ENCODE measurements around the gene CDC42SE2.

CDC42SE2 gene, protein sequence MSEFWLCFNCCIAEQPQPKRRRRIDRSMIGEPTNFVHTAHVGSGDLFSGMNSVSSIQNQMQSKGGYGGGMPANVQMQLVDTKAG

DNA sequence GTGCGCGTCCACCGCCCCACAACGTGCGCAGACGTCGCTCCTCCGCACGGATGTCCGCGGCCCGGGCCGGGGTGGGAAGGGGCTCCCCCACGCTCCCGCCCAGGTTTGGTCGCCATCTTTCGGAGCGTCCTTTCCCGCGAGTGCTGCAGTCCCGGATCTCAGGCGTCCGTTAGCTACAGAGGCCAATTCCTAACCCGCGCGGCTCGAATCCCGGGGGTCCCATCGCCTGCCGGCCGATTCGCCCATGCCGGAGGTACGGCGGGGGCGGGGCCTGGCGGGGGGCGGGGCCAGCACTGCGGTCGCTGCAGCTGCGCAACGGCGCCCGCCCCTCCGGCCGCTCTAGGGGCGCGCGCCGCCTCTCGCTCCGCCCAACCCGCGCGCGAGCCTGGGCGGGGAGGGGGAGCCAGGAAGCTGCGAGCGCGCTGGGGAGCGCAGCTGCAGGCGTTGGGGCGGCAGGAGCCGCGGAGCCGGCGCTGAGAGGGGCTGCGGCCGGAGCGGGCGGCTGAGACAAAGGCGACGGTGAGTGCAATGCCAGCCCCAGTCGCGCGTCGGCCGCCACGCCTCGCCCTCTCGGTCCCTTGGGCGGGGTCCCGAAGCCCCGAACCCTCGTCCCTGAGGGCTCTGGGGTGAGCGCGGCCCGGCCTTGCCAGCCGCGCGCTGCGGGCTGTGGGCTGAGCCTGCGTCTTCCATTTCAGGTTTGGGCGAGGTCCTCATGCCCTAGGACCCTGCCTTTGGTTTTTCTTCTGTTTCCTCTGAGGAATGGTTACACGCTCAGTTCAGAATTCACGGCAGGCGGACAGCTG is at the start of gene CDC42SE2:
CDC42SE2 (plus strand) TSS at position 406 of the 803 bp plus-strand sequence. CDS start 95,441 bp downstream, outside the sequence.
- DNase-seq (ENCODE audit: low spot score) = peak; percentile 77

DNA sequence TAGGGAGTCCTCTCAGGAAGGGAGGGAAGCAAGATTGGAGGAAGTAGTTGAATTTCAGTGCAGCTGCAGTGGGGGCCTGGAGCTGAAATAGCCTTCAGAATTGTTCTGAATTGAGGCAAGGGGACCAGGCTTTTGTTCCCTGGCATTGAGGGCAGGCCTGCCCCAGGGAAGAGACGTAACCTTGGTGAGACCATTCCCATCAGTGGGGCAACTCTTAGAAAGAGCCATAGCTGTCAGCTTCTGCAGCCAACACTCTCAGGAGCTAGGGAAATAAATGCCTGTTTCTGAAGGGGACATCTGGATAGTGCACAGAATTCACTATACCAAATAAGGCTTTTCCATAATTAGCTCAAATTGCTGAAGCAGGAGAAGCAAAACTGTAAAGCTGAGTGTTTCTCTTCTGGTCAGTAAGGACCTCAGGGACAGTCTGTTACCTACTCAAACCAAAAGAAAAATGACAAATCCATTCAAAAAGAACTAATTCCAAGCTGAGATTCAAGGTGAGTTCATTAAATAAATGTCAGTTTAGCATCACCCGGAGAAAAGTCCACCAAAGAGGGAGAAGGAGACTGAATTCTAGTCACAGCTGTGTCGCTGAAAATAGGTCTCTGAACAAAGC is 49.1 kb upstream of the CDC42SE2 start:
- DNase-seq (ENCODE audit: low spot score) = no peak

DNA sequence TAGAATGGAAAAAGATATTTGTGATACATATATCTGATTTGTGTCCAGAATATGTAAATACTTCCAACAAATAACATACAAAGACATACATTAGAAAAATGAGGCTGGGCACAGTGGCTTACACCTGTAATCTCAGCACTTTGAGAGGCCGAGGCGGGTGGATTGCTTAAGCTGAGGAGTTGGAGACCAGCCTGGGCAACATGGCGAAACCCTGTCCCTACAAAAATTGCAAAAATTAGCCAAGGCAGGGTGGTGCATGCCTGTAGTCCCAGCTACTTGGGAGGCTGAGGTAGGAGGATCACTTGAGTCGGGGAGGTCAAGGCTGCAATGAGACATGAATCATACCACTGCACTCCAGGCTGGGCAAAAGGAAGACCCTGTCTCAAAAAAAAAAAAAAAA is 46.1 kb upstream of the CDC42SE2 start:
- no peak for DNase-seq (ENCODE audit: low spot score)

DNA sequence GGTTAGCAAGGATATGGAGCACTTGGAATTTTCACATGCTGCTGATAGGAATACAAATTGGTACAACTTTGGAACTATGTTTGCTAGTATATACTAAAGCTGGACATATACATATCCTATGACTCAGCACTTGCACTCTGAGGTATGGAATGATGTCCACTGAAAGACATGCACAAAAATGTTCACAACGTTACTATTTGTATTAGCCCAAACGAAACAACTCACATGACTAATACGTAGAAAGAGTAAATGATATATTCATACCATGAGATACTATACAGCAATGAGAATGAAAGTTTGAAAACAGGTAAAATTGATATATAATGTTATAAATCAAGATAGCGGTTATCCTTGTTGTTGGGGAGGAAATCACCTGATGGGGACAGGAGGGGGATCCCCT is 45.5 kb upstream of the CDC42SE2 start:
- no peak for DNase-seq (ENCODE audit: low spot score)

DNA sequence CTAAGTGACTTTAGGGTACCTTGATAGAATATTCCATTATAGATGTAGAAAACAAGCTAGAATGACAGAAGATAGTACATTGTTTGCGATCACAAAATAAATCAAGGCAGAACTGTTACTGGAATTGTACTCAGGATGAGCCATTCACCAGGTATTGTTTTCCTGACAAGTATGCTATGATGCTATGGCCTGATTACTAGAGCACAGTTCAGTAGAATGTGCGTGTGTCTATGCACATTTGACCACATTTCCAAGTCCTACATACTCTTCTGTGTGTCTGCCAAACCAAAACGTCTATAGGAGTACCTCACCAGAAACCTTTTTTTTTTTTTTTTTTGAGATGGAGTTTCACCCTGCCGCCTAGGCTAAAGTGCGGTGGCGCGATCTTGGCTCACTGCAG is 43.3 kb upstream of the CDC42SE2 start:
- DNase-seq (ENCODE audit: low spot score) = no peak

DNA sequence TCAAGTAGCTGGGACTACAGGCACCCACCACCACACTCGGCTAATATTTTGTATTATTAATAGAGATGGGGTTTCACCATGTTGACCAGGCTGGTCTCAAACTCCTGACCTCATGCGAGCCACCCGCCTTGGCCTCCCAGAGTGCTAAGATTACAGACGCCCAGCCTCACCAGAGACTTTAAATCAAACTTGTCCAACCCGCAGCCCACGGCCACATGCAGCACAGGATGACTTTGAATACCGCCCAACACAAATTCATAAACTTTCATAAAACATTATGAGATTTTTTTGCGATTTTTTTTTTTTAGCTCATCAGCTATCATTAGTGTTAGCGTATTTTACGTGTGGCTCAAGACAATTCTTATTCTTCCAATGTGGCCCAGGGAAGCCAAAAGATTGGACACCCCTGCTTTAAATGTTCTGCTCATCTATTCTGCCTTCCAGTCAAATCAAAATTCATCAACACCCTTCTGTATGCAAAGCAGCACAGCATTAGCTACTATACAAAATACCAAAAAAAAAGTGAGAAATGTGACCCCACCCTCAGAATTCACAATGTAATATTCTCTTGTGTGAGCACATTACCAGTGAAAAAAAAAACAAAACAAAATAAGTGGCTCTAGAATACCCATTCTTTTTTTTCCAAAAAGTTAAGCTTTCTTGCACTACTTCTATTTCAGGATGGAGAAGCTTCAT is 42.7 kb upstream of the CDC42SE2 start:
- no peak for DNase-seq (ENCODE audit: low spot score)

DNA sequence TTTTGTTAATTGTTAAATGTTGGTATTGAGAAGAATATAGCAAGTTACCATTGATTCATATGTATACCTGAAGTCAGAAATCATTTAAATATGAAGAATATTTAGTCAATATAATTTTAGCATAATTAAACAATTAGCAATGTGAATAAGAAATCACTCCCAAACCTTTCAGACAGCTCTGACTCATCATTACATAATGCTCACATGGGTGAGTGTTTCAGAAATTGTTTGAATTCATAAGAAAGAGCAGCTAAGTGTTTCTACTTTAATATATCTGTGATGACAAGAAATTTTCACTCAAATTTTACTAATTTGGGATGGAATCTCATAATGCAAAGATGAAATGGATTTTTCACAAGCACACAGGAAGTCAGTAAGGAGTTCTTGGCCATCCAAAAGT is 42.0 kb upstream of the CDC42SE2 start:
- no peak for DNase-seq (ENCODE audit: low spot score)

DNA sequence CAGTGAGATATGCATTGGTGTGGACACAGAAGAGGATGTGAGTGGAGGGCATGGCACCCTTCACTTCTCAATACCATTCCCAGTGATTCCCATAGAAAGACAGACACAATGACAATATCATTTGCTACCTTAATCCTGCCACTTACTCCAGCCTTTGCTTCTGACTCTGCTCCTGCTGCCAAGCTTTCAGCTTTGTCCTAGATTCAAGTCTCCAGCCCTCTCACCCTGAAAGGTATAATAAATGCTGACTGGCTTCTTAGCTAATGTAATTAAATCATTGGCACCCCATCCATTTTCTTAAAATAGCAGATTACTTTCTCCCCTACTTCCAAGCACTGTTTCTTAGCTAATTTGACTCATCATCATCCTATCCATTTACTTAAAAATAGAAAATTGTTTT is 41.1 kb upstream of the CDC42SE2 start:
- no peak for DNase-seq (ENCODE audit: low spot score)

DNA sequence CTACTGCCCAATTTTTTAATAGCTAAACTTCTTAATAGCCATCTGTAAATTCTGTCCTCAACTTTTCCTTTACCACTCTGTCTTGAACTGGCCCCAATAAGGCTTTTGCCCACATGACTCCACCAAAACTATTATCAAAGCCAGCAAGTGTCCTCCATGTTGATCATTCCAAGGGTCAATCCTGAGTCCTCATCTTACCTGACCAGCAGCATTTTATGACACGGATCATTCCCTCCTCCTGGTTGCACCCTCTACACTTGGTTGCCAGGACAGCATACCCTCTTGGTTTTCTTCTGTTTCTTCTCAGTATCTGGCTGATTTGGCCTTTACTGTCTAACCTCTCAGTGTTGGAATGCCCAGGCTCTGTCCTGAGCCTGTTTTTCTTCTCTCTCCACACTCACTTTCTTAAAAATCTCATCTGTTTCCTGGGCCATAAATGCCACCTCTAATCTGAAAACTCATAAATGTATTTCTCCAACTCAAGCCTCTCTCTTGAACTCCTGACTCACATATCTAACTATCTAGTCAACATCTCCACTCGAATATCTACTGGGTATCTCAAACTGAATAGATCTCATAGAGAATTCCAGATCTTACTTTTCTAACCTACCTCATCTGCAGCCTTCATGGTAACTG is 40.0 kb upstream of the CDC42SE2 start:
- no peak for DNase-seq (ENCODE audit: low spot score)

DNA sequence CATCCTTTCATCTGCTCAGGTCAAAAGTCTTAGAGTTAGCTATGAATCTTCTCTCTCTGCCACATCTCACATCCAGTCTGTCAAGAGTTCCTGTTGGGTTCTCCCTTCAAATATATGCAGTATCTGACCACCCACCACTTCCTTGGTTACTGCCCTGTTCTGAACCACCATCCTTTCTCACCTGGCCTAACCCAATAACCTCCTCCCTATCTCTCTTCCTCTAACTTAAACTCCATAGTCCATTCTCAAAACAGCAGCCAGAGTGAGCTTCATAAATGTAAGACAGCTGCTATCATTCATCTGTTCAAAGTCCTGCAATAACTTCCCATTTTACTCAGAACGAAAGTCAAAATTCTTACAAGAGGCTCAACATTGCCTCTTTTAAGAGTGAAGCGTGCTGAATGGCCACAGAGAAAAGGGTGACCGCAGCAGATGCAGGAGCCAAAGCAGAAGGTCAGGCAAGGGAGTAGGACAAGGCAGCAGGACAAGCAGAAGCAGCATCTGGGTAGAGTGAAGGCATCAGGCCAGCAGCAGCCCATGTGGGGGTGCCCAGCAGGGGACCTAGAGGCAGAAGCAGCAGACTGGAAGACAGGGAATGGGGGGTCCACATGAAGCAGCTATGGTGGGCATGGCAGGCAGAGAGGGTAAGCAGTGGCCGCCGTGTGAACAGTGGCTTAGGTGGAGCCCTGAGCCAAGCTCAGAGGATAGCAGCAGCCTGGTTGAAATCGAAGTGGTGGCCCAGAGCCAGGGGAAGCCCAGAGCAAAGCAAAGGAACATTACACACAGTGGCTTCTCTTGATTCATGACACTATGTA is 39.3 kb upstream of the CDC42SE2 start:
- DNase-seq (ENCODE audit: low spot score) = no peak

DNA sequence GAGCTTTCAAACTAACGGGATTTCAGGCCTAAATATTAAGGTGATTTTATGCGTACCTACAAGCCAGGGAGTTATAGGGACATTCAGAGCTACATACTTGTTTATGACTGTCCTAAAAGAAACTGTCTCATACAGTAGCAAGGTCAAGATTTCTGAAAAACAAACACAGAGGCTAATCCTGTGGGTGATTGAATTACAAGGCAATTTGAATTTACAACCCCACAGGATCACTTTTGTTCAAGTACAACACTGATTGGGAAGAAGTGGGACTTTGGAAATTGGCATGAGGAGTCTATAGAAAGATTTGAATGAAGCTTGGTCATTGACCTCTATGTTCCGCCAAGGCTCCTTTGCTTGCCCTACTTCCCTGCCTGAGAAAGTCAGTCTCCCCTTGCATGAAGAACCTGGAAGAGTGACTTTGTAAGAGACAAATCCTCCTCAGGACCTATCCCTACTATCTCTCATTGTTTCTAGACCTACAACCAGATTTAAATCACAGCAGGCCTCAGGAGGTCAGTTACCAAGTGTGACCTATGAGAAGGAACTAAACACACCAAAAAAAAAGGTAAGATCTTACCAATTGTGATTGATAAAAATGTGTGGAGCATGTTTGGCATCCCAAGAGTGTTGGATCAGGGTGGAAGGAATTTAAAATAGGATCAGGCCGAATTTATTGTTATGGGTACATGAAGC is 38.4 kb upstream of the CDC42SE2 start:
- no peak for DNase-seq (ENCODE audit: low spot score)

DNA sequence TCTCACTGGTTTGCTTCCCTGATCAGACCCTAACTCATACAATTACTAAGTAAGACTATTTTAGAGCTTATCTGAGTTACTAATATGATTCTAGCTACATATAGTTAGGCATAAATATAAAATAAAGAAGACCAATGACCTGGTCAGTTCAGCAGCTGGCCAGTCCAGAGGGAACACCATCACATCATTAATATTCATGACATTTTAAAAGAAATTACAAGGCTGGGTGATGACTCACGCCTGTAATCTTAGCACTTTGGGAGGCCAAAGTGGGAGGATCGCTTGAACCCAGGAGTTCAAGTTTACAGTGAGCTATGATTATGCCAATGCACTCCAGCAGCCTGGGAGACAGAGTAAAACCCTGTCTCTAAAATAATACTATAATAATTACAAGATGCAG is 37.0 kb upstream of the CDC42SE2 start:
- no peak for DNase-seq (ENCODE audit: low spot score)

DNA sequence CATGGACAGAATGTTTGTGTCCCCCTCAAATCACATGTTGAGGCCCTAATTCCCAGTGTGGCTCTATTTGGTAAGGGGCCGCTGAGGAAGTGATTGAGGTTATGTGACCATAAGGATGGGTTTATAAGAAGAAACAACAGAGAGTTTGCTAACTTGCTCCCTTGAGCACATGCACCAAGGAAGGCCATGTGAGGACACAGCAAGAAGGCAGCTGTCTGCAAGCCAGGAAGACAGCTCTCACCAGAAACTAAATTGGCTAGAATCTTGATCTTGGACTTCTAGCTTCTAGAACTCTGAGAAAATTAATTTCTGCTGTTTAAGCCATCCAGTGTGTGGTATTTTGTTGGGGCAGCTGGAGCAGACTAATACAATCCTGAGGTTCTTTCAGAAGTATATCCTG is 35.2 kb upstream of the CDC42SE2 start:
- DNase-seq (ENCODE audit: low spot score) = no peak

DNA sequence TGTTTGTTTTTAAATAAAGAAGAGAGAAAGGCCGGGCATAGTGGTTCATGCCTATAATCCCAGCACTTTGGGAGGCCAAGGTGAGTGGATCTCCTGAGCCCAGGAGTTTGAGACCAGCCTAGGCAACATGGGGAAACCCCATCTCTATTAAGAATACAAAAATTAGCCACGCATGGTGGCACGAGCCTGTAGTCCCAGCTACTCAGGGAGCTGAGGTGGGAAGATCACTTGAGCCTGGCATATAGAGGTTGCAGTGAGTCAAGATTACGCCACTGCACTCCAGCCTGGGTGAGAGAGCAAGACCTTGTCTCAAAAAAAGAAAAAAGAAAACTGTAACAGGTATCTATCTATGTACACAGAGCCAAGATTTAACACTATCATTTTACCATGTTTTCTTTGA is 34.2 kb upstream of the CDC42SE2 start:
- DNase-seq (ENCODE audit: low spot score) = no peak

DNA sequence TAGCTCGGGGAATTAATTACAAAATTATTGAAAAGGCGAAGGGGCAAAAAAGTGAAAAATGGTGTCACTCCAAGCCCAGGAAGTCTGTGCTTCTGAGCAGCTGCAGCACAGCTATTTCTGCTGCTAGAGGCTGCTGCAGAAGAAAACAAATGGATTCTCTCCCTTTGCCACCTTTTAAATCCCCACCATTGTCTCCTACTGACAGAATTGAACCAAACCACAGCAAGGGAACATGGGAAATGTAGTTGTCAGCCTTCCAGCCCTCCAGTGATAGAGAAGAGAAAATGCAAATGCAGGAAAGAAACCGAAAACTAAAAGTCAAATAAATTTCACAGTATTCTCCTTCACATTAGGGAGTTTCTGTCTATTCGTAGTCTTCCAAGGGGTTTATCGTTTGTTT is 33.4 kb upstream of the CDC42SE2 start:
- DNase-seq (ENCODE audit: low spot score) = peak; percentile 11

DNA sequence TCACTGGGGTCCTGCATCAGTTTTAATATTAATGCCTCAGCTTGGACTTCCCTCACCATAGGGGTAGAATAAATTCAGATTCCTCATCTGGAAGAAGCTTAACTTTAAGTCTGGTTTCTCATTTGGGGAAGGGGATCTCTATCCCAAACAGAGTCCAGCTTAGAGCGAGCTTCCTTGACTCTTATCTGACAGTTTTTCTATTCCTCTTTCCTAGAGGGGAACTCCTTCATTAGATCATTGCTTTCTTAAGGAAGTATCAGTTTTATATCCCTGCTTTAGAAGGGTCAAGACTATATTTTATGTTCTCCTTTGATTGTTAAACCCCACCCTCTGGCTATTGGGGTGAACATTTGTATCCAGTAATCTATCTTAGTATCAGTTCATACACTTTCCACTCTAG is 24.2 kb upstream of the CDC42SE2 start:
- DNase-seq (ENCODE audit: low spot score) = no peak

DNA sequence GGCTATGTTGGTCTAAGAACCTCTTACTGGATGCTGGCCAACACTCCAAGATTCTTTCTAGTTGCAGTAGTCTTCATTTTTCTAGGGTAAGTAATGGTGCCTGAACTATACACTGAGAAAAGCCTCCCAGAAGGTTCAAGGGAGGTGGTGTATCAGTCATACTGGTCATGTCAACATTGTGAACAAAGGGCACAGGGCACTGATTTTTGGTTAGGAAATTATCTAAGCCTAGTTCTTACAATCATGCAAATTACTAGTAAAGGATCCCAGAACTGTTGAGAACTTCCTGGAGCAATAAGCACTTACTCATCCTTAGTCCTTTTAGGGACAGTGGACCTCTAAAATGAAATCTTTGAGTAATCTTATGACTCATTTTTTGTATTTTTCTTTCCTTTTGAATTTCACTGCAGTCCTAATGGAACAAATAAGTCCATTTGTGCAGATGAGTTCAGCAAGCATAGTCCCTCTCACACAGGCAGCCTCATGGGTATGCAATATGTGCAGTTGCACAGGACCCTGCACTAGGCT is 21.1 kb upstream of the CDC42SE2 start:
- no peak for DNase-seq (ENCODE audit: low spot score)

DNA sequence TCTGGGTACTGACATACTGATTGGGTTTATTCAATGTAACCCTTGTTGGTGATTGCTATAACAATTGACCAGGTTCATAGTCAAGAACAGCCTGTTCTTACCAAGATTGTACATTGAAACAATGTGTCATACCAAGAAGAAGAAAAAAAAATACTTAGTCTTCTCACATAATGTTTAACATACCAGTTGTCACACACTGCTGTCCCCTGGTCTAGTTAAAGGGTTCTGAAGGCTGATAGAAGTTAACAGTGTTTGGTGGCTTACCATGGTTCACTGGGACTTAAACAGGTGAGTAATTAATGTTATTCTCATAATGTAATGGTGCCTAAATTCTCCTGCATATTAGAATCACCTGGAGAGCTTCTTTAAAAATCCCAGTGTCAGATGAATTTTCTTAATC is 18.5 kb upstream of the CDC42SE2 start:
- no peak for DNase-seq (ENCODE audit: low spot score)

DNA sequence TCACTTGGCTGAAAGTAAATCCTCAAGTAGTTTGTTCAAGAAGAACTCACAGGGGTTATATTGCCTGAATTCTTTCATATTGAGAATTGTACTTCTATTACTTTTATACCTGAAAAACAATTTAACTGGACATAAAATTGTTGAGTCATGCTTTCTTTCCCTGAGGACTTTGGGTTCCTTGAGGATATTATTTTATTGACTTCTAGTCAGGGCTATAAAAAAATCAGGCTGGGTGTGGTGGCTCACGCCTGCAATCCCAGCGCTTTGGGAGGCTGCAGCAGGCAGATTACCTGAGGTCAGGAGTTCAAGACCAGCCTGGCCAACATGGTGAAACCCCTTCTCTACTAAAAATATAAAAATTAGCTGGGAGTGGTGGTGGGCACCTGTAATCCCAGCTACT is 17.9 kb upstream of the CDC42SE2 start:
- no peak for DNase-seq (ENCODE audit: low spot score)

DNA sequence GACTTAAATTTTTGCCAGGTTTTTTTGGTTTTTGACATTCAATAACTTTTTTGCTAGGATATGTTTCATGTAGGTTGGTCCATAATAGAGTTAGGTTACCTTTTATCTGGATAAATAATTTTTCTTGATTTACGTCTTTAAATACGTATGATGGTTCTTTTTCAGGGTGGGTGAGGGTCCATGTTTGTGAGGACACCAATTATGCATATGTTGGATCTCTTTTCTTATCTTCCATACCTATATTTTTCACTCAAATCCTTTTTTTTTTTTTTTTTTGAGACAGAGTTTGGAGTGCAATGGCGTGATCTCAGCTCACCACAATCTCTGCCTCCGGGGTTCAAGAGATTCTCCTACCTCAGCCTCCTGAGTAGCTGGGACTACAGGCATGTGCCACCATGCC is 17.3 kb upstream of the CDC42SE2 start:
- no peak for DNase-seq (ENCODE audit: low spot score)
